PC-9 (cell line): ENCODE results near the gene YWHAB.

Source experiments
- EZH2 ChIP-seq: fragments of 200-600 bp; sonication (generic); IDR thresholded peaks from 2 replicates; pipeline ENCODE4 v1.8.0; 2017; ENCODE audit warnings: antibody characterized with exemption, low read depth
- TF ChIP-seq, protein P1 (sequence below): fragments of 200-600 bp; sonication (generic); conservative IDR thresholded peaks from 2 replicates; pipeline ENCODE4 v1.6.1; 2017; ENCODE audit warnings: mixed run types, antibody characterized with exemption, mild to moderate bottlenecking, moderate library complexity

DNA sequence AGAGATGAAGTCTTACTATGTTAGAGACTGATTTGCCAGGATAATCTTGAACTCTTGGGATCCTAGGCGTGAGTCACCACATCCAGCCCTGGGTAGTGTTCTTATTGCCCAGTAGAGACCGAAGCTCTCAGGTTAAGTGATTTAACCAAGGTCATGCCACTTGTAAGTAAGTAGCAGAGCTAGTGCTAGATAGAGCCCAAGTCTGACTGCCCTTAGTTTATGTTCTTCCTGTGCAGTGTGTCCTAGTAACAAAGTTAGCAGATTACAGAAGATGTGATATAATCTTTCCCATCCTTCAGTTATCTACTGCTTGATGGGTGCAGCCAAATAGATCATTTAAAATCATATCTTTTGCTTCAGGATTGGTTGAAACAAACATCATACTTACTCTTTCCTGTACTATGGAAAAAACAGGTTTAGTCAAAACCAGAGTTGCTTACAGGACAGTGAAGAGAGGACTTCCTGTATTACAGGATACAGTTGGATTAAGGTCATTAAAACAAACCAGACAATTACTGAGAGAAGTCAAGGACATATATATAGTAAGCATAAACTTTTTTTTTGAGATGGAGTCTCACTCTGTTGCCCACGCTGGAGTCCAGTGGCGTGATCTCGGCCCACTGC lies 14.8 kb downstream of the YWHAB start:
- TF ChIP-seq, protein P1, sequence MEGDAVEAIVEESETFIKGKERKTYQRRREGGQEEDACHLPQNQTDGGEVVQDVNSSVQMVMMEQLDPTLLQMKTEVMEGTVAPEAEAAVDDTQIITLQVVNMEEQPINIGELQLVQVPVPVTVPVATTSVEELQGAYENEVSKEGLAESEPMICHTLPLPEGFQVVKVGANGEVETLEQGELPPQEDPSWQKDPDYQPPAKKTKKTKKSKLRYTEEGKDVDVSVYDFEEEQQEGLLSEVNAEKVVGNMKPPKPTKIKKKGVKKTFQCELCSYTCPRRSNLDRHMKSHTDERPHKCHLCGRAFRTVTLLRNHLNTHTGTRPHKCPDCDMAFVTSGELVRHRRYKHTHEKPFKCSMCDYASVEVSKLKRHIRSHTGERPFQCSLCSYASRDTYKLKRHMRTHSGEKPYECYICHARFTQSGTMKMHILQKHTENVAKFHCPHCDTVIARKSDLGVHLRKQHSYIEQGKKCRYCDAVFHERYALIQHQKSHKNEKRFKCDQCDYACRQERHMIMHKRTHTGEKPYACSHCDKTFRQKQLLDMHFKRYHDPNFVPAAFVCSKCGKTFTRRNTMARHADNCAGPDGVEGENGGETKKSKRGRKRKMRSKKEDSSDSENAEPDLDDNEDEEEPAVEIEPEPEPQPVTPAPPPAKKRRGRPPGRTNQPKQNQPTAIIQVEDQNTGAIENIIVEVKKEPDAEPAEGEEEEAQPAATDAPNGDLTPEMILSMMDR: no peak
- no peak for TF ChIP-seq EZH2
